ENCODE results near the gene DSCAM. TPM values are rescaled to one million over a fixed set of nuclear protein-coding genes. Genes with fewer than 3 reads are reported as not detected.

The DSCAM gene
- total RNA-seq, 1 donor from 2014 or later: 0.06 TPM

GRCh38 chr21:40686526-40686925 lies 160.4 kb downstream of the DSCAM start:
- TF ChIP-seq CTCF (conservative IDR thresholded peaks at IDR 0.05; ENCODE audit: low read depth, low read length): no peak
- DNase-seq (ENCODE audit: low read depth): no peak
- H3K4me3 ChIP-seq (ENCODE audit: low read depth, low read length): no peak overlapping the region

- peak; percentile 19 for DNase-seq (ENCODE audit: low read depth)
- no peak for TF ChIP-seq CTCF (conservative IDR thresholded peaks at IDR 0.05; ENCODE audit: low read depth, low read length)
- H3K4me3 ChIP-seq (ENCODE audit: low read depth, low read length): no peak overlapping the region
These were observed 161.8 kb downstream of the DSCAM start for GRCh38 chr21:40685141-40685540.

- no peak for DNase-seq (ENCODE audit: low read depth)
- TF ChIP-seq CTCF (conservative IDR thresholded peaks at IDR 0.05; ENCODE audit: low read depth, low read length): no peak
- H3K4me3 ChIP-seq (ENCODE audit: low read depth, low read length): no peak overlapping the region
These were observed 162.2 kb downstream of the DSCAM start for GRCh38 chr21:40684726-40685125.

GRCh38 chr21:40683349-40683748 lies 163.6 kb downstream of the DSCAM start:
- TF ChIP-seq CTCF (conservative IDR thresholded peaks at IDR 0.05; ENCODE audit: low read depth, low read length): no peak
- no peak overlapping the region for H3K4me3 ChIP-seq (ENCODE audit: low read depth, low read length)
- DNase-seq (ENCODE audit: low read depth): no peak

GRCh38 chr21:40681164-40681859 lies 165.6 kb downstream of the DSCAM start:
- no peak for TF ChIP-seq CTCF (conservative IDR thresholded peaks at IDR 0.05; ENCODE audit: low read depth, low read length)
- no peak for DNase-seq (ENCODE audit: low read depth)
- no peak overlapping the region for H3K4me3 ChIP-seq (ENCODE audit: low read depth, low read length)

- no peak for TF ChIP-seq CTCF (conservative IDR thresholded peaks at IDR 0.05; ENCODE audit: low read depth, low read length)
- no peak overlapping the region for H3K4me3 ChIP-seq (ENCODE audit: low read depth, low read length)
- no peak for DNase-seq (ENCODE audit: low read depth)
These were observed 166.6 kb downstream of the DSCAM start for GRCh38 chr21:40680311-40680710.

GRCh38 chr21:40678681-40679284 lies 168.2 kb downstream of the DSCAM start:
- no peak for TF ChIP-seq CTCF (conservative IDR thresholded peaks at IDR 0.05; ENCODE audit: low read depth, low read length)
- DNase-seq (ENCODE audit: low read depth): no peak
- H3K4me3 ChIP-seq (ENCODE audit: low read depth, low read length): no peak overlapping the region

Data from epithelial cell of proximal tubule (primary cell).